HG03060 (cell line): Measurements from ENCODE around the gene NELL1.
"Not testable (repeated sequence)": the region's sequence is repeated elsewhere in the genome, so short reads cannot be mapped to it uniquely, and the experiment has no call there.

Source experiments
- ATAC-seq: cut with Tn5 transposase; IDR thresholded peaks from one replicate; pipeline ENCODE4 v1.9.1; 2021; ENCODE audit warnings: low read depth, moderate number of reproducible peaks; ENCODE audit not compliant: unreplicated experiment

NELL1 gene

DNA sequence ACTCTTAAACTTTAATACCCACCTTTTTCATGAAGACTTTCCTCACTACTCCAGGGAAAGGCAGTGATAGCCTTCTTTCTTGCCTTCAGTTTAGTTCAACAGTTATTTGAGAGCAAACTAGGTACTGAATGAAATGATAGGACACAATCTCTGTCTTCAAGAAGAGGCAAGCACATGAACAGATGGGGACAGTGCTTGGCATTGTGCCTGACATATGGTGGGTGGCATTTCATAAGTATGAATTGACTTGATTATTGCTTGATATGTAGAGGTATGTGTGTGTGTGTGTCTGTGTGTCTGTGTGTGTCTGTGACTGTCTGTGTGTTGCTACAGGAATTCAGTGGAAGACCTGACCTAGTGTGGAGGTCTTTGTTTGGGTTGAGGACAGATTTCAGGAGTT lies 504.1 kb downstream of the NELL1 start:
- ATAC-seq = no peak

DNA sequence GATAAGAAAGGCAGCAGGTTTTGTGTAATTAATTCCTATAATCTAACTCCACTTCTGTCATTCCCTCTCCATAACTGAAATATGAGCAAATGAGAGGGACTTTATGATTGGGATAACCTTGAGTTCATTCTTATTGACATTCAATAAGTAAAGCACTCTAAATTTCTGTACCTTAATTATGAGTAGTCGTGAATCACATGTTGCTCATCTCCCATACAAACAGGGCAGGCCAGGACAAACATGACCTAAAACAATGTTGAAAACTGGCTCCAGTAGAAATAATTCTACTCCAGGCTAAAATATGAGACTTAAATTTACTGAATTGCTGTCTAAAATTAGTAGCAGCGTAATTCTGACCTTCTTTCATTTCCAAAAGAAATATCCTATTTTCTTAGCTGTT lies 505.4 kb downstream of the NELL1 start:
- ATAC-seq = no peak

DNA sequence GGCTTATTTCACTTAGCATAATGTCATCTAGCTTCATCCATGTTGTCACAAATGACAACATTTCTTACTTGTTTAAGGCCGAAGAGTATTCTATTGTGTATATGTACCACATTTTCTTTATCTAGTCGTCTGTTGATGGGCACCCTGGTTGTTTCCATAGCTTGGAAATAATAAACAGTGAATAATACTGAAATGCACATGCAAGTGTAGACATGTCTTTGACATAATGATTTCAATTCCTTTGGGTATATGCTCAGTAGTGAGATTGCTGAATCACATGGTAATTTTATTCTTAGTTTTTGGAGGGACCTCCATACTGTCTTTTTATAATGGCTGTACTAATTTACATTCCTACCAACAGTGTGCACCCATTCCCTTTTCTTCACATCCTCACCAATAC lies 508.0 kb downstream of the NELL1 start:
- no peak for ATAC-seq

DNA sequence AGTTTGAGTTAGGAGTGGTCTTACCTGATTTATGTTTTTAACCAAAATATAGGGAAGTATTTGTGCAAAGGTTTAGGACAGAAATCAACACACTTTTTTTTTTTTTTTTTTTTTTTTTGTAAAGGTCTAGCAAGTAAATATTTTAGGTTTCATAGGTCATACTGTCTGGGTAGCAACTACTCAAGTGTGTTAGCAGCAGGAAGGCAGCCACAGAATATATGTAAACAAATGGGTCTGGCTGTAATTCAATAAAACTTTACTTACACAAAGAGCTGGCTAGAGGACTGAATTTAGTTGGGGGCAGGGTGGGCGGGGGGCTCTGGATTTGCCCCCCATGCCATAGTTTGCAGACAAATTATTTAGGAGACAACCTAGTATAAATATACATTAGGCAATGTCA lies 510.4 kb downstream of the NELL1 start:
- ATAC-seq = no peak

DNA sequence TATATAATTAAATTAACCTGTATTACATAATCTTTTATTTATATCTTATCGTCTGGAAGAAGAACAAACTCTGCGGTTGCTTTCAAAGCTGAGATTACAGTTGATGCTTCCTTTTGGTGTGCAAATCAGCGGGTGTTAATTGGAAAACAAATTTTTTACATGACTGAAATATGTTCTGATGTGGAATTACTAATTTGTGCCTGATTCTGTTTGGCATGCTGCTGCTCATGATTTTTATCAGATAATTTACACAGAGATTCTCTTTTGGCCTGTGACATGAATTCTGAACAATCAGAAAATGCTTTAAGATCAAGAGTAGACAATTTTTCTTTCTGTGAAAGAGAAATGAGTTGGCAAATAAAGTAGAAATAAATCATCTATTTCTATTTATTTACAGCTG lies 510.8 kb downstream of the NELL1 start:
- no peak for ATAC-seq

DNA sequence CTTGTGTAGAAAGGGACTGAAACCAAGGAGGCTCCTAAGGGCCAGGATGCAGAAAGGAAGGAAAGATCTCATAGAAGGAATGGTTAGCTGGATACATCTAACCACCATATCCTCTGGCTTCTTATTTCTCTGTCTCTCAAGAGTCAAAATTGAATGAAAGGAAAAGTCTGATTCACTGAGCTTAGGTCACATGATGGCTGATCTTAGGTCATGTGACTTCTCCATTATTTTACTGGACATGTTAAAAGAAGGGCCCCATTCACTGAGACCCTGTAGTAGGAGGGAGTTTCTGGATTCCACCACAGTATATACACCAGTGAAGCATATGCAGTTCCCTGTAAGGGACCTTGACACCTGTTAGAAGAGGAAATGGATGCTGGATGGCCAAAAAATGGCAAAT lies 516.6 kb downstream of the NELL1 start:
- ATAC-seq = no peak

DNA sequence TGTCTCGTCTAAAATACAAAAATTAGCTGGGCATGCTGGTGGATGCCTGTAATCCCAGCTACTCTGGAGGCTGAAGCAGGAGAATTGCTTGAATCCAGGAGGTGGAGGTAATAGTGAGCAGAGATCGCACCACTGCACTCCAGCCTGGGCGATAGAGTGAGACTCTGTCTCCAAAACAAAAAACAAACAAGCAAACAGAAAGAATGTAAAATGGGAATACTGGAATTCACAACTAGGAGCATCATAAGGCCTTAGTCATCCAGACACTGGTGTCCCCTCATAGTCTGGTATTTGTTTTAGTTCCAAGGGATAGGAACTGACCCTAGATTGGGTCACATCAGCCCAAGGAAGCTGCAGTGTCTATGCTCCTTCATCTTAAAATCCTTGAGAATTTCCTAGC lies 520.8 kb downstream of the NELL1 start:
- no peak for ATAC-seq

DNA sequence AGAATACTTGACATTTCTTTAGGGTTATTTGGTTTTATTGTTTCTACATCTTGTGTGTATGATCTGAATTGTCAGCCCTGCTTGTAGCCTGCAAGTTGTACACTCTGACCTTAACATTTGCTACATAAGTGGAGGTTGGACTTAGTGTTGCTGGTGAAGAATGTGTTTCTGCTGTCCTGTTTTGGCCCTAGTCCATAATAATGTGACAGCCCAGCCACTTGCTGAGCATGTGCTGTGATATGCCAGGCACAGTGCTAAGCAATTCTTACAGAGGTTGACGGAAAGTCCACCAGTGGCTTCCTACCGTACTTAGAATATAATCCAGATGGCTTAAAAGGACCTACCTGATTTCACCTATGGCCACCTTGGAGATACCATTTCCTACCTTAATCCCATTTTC lies 526.6 kb downstream of the NELL1 start:
- no peak for ATAC-seq

DNA sequence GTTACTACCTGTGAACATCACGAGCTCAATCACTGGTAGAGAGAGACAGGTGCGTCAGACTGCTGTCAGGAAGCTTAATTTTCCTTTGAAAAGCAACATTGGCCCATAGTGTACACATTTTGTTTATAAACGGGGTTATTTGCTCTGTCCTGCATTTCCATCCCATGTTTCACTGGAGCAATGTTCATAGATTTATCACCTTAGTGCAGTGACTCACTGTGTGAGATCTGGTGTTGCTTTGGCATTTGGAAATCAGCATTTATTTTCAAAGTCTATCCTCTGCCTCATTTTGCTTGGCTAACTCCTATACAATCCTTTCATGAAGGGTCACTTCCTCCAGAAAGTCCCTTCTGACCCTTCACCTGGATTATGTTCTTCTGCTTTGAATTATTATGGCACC lies 529.1 kb downstream of the NELL1 start:
- no peak for ATAC-seq

DNA sequence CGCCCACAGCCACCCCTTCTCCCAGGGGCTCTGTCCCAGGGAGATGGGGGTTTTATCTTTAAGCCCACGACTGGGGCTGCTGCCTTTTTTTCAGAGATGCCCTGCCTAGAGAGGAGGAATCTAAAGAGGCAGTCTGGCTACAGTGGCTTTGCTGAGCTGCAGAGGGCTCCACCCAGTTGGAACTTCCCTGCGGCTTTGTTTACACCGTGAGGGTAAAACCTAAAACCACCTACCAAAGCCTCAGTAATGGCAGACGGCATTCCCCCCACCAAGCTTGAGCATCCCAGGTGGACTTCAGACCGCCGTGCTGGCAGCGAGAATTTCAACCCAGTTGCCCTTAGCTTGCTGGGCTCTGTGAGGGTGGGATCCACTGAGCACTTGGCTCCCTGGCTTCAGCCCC lies 535.8 kb downstream of the NELL1 start:
- ATAC-seq = no peak

DNA sequence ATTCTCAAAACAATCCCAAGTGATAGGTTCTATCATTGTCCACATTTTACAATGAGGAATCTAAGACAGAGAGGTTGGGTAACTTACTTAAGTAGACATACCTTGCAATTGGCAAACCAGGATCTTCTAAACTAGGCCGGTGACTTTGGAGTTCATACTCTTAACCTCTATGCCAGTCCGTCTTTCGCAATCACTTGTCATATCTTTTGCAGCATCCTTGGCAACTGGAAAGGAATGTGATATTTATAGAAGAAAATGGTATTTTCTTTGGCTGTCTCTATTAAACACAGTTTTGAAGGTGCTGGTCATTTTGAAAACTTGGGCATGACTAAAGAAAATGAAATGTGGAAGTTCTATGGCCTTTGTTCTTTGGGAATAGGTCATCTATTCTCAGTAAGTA lies 556.5 kb downstream of the NELL1 start:
- no peak for ATAC-seq

DNA sequence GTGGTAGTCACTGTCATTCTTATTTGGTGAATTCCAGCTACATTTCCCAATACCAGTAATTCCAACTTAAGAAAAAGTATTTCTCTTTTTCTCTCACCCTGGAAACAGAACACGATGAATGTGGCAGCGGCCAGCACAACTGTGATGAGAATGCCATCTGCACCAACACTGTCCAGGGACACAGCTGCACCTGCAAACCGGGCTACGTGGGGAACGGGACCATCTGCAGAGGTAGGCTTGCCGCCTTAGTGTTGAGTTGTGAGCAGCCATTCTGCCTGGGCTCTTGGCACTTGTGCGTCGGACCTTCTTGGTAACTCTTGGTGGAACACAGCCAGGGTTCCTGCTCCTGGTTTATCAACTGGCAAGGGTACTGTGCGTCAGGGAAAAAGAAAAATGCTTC lies 559.8 kb downstream of the NELL1 start:
- ATAC-seq = no peak

DNA sequence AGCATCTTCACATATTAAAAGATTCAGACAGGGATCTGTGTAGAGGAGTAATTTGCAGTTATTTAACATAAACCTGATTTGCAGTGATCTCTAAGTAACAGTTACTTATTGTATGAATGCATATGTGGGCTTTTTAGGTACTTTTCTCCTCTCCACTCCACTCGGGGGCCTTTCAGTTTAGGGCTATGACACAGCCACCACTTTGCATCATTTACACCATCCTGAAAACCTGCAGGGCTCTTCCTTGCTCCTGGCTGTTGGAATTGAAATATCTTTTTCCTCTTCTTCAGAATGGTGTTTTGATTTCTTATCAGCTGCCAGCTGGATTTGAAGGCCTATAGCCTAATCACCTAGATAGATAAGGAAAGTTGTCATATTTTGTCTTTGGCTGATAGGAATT lies 580.8 kb downstream of the NELL1 start:
- no peak for ATAC-seq

DNA sequence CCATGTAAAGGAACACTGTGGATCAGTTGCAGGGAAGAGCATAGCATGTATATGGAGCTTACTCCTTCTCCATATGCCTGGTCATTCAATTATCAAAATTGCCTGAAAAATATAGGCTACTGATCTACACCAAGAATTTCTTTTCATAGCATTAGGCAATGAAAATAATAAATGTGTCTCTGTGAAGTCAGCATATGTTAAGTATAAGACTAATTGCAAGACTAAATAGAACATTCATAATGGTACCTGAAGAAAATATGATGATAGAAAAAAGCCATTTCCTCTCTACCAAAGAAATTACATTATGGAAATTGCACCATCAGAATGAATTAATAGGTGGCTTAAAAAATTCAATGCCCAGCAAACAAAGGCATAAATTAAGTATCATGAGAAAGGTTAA lies 584.7 kb downstream of the NELL1 start:
- no peak for ATAC-seq

DNA sequence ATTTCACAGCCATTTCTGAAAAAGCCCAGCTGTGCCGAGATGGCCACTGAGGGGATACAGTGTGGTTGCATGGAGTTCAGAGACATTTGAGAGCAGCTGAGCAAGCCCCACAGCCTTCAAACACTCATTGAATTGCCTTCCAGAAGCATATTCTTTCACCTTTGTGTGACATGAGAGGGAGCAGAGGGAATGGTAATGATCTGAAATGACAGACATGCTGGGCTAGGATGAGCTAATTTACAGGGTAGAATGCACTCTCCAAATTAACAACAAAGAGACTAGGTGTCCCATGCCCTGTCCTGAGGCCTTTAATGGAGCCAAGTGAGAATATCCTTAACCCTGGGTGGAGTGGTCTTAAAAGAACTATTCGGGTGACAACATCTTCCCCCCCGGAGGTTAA lies 585.4 kb downstream of the NELL1 start:
- ATAC-seq = no peak

DNA sequence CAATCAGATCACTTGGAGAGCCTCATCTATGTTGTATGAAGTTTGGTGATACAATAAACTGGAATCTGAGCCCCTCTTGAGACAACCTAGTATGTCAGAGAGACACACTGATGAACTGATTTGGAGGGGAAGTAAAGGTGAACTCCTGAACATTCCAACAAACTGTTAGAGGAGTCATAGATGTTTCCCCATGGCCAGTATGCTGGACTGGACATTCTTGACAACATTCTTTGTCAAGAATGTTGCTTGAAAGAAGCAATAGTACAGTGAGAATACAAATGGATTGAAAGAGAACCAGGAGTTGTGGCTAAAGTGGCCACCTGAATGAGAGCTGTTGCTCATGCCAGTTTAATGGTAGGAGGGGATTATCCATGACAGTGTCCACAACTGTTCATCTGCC lies 588.1 kb downstream of the NELL1 start:
- no peak for ATAC-seq

DNA sequence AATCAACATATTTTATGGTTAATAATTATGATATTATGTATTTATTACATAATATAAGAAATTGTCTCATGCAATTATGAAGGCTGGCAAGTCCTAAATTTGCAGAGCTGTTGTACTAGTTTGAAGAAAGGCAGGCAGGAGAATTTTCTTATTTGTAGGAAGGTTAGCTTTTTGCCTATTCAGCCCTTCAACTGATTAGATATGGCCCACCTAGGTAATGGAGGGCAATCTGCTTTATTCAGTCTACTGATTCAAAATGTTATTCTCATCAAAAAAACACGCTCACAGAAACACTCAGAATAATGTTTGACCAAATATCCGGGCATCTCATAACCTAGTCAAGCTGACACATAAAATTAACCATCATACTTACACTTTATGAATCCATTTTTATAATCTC lies 589.0 kb downstream of the NELL1 start:
- no peak for ATAC-seq

DNA sequence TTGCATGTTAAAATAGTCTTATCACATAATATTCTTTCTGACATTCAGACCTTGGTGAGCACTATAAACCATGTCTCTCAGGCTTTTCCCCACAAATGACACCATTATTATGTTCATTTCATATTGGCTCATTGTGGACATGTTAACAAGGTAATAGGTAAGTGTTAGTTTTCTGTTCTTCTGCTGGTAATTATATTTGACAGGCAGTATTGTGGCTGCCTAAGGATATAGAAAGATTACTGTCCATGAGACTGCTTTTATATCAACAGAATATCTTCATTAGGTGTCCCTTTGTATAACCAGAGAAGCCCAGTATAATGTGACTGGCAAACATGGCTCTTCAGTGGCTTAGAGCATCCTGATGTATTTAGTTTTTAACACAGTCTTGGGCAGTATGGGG lies 590.7 kb downstream of the NELL1 start:
- no peak for ATAC-seq

DNA sequence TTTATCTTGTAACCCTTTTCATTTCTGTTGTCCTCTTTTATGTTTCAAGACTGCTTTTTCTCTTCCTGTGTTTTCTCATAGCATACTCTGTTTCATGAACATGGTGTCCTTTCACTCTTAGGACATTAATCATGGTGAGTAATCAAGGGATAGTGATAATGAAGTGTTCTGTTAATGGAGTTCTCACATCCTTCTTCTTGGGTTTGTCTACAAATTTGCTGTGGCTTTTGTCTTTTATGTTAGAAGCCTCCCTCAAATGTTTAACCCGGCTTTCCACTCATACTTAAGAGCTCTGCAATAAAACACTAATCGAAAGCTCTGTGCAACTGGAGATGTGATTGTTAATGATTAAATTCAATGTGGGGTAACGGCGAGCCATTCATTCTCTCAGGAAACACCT lies 593.6 kb downstream of the NELL1 start:
- no peak for ATAC-seq

DNA sequence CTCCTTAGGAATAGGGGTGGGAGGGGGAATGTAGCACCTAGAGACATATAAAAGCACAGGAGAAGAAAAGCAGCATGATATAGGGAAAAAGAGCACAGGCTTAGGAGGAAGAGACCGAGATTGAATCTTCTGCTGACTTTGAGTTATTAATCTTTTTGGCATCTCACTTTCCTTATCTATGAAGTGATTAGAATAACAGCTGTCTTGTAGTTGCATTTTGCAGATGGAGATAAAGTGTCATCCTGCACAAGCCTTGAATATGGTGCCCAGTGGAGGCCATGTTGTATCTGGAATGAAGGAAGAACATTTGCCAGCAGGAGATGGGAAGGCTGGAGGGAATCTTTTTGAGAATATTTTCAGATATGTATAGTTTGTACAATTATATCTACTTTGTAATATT lies 594.7 kb downstream of the NELL1 start:
- no peak for ATAC-seq

DNA sequence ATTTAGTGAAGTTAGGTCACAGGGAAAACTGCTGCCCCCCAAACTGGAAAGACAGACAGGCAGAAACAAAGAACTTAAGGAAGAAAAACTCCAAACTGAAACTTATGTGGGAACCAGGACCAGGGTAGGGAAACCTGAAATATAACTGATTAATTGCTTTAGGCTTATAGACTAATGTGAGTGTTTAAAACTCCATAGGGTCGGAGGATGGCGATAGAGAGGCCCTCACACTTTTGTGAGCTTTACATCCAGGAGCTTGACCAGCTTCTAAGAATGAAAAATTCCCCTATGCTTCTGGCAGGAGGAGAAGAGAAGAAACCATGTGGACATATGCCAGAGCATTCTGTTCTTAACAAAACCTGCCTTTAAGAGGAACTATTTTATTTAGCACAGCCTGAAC lies 598.6 kb downstream of the NELL1 start:
- no peak for ATAC-seq

DNA sequence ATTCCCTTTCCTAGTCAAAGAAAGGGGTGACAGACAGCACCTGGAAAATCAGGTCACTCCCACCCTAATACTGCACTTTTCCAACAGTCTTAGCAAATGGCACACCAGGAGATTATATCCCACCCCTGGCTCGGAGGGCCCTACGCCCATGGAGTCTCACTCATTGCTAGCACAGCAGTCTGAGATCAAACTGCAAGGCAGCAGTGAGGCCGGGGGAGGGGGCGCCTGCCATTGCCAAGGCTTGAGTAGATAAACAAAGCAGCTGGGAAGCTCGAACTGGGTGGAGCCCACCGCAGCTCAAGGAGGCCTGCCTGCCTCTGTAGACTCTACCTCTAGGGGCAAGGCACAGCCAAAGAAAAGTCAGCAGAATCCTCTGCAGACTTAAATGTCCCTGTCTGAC lies 602.8 kb downstream of the NELL1 start:
- ATAC-seq = not testable (repeated sequence)

DNA sequence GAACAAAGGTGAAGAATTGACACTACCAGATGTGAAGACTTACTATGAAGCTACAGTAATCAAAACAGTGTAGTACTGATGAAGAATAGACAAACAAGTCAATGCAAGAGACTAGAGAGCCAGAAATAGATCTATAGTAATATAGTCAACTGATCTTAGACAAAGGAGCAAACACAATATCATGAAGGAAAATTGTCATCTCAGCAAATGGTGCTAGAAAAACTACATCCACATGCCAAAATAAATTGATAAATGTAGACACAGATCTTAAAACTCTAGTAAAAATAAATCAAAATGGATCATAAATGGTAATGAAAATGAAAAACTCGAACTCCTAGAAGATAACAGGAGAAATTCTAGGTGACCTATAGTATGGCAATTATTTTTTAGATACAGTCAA lies 609.5 kb downstream of the NELL1 start:
- ATAC-seq = no peak

DNA sequence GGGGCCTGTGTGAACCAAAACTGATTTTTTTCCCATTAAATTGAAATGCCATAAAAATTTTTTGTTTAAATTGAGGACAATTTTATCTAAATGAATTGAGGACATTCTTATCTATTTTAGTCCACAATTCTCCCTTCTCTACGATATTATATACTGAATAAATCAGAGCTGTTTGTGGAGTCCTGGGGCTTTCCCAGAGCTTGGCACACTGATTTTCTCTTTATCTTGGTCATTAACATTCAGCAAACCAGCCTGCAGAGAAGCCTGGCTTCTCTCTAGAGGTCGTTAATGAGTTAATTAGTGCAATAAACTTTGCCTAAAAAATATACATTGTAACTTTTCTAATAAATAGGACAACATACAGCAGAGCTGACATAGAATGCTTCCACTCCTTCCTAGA lies 615.7 kb downstream of the NELL1 start:
- no peak for ATAC-seq
